Measurements from ENCODE around the gene NINL. TPM values are rescaled to one million over a fixed set of nuclear protein-coding genes. Genes with fewer than 3 reads are reported as not detected.
A peak's percentile ranks its signal among the peaks of the same experiment; 100 is the strongest.
"Not testable (repeated sequence)": the region's sequence is repeated elsewhere in the genome, so short reads cannot be mapped to it uniquely, and the experiment has no call there.

Gene NINL
- total RNA-seq, 4 donors from 2014 or later: 2.5 to 11.6 (median 4.7) TPM

GRCh38 chr20:25479638-25480037, 105.7 kb downstream of the NINL start:
- H3K27ac ChIP-seq: peak overlapping the region in 1 of 4 donors; percentile 39
- H3K27me3 ChIP-seq: no peaks in the 10 kb centered on the region
- peaks cover 0 to 58% (median 0%) of the 10 kb centered on the region in 3 donors for H3K36me3 ChIP-seq
- WGBS, 2 donors: 68 to 84% methylated on average over 3 to 5 of the region's 5 CpGs
- peaks cover 16 to 65% (median 35%) of the 10 kb centered on the region in 3 donors for H3K4me1 ChIP-seq
- TF ChIP-seq POLR2A (IDR thresholded peaks at IDR 0.05): no peak
- no peak for TF ChIP-seq CTCF (IDR thresholded peaks at IDR 0.05)
- no peaks in the 10 kb centered on the region for H3K9me3 ChIP-seq
- intact Hi-C loops (cut with DNase I): no loop called here
- no peak for DNase-seq
- H3K4me3 ChIP-seq: no peak overlapping the region

DNA sequence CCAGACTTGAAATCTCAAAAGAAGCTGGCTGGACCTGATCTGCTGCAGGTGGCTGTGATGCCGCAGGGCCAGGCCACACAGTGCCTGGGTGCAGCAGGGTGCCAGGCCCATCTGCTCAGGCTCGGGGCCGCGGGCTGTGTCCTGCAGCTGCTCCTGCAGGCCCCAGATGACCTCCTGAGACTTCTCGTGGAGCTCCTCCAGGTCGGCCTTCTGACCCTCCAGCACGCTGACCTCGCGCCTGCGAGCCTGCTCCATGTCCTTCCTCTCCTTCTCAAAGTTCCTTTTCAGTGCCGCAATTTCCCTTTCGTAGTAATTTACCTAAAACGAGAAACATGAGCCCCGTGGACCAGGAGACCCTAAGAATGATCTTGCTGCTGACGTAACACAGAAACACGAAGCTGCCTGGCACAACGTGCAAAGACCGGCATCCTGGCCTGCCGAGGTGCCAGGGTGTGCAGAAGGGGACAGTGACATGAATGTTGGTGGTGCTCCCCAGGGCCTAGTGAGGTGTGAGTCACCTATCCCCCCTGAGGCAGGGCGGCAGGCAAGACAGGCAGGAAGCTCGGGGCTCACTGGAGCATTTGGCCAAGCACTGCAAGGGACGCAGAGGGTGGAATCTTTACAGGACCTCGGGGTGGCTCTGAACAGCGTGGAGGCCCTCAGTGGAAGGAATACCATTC, 106.3 kb downstream of the NINL start:
- TF ChIP-seq CTCF (IDR thresholded peaks at IDR 0.05) (no peak), POLR2A (IDR thresholded peaks at IDR 0.05) (no peak)
- no peak for DNase-seq
- H3K27ac ChIP-seq: peak overlapping the region in 1 of 4 donors; percentile 39
- H3K9me3 ChIP-seq: no peaks in the 10 kb centered on the region
- H3K27me3 ChIP-seq: no peaks in the 10 kb centered on the region
- intact Hi-C loops (cut with DNase I): no loop called here
- peaks cover 14 to 59% (median 31%) of the 10 kb centered on the region in 3 donors for H3K4me1 ChIP-seq
- 40 to 68% methylated on average over 13 to 18 of the region's 24 CpGs for WGBS, 2 donors
- H3K4me3 ChIP-seq: no peak overlapping the region
- peaks cover 0 to 61% (median 0%) of the 10 kb centered on the region in 3 donors for H3K36me3 ChIP-seq

GRCh38 chr20:25477014-25477882, 108.1 kb downstream of the NINL start:
- Histone ChIP-seq H3K4me3 (no peak overlapping the region), H3K27me3 (no peaks in the 10 kb centered on the region), H3K36me3 (peaks cover 0 to 70% (median 0%) of the 10 kb centered on the region in 3 donors), H3K4me1 (peaks cover 14 to 44% (median 25%) of the 10 kb centered on the region in 3 donors), H3K9me3 (no peaks in the 10 kb centered on the region), H3K27ac (no peak overlapping the region)
- no peak for TF ChIP-seq POLR2A (IDR thresholded peaks at IDR 0.05)
- no peak for TF ChIP-seq CTCF (IDR thresholded peaks at IDR 0.05)
- intact Hi-C loops (cut with DNase I): no loop called here
- WGBS, 2 donors: 87 to 94% methylated on average over 20 to 22 of the region's 28 CpGs
- DNase-seq: no peak

DNA sequence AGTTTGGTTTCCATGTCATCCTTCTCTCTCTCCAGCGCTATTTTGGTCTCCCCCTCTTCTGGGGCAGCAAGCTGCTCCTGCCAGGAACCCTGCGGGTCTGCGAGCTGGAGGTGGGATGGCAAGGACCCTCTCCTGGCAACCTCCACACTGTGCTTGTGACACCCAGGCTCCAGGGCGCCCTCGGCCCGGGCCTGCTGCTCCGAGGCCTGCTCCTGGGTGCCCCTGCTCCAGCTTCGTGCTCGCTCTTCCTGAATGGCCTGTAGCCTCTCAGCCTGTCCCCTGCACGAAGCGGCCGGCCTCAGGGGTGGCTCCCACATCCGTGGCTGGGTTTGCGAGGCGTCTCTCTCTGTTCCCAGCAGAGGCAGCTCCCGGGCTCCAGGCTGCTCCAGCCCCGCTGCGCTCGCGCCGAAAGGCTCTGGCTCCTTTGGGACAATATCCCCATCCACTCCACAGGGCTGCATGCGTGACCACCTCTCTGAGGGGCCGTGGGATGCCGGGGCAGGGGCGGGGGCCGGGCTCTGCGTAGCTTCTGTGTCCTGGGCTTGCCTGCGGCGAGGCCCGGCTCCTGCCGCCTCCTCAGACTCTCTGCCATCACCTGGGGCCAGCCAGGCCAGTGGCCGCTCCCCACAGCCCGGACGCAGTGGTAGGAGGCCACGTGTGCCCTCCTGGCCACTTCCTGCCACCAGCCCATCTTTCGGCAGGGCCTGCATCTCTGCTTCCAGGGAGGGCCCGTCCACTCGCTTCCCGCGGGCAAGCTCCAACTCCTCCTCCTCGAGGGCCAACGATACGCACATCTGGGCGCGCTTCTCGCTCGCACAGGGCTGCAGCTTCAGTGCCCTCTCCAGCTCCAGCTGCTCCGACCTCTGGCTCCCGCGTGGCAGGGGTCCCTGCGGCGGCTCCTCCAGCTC, 109.0 kb downstream of the NINL start:
- intact Hi-C loops (cut with DNase I): no loop called here
- no peak for DNase-seq
- Histone ChIP-seq H3K4me3 (no peak overlapping the region), H3K36me3 (peaks cover 0 to 64% (median 0%) of the 10 kb centered on the region in 3 donors), H3K4me1 (peaks cover 9 to 35% (median 20%) of the 10 kb centered on the region in 3 donors), H3K9me3 (no peaks in the 10 kb centered on the region), H3K27ac (no peak overlapping the region), H3K27me3 (no peaks in the 10 kb centered on the region)
- WGBS, 2 donors: 92 to 93% methylated on average over 21 to 32 of the region's 52 CpGs
- TF ChIP-seq CTCF (IDR thresholded peaks at IDR 0.05) (no peak), POLR2A (IDR thresholded peaks at IDR 0.05) (no peak)

DNA sequence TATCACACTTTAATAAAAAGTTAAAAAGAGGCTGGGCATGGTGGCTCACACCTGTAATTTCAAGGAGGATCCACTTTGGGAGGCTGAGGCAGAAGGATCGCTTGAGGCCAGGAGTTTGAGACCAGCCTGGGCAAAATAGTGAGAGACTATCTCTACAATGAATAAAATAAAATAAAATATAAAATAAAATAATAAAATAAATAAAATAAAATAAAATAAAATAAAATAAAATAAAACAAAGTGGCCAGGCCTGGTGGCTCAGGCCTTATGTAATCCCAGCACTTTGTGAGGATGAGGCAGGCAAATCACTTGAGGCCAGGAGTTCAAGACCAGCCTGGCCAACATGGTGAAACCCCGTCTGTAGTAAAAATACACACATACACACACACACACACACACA, 112.0 kb downstream of the NINL start:
- DNase-seq; intact Hi-C loops (cut with DNase I); H3K27me3 ChIP-seq; H3K27ac ChIP-seq; H3K4me3 ChIP-seq; H3K4me1 ChIP-seq; H3K9me3 ChIP-seq: not testable (repeated sequence)
- WGBS, 2 donors: 100% methylated on average over 1 to 2 of the region's 2 CpGs
- peaks cover 0 to 61% (median 0%) of the 10 kb centered on the region in 3 donors for H3K36me3 ChIP-seq
